Heart left ventricle (tissue), 13 donors: Measurements from ENCODE around the gene HOXB4.

Source experiments
- POLR2A ChIP-seq, 2 donors: fragments of 450-650 bp; IDR thresholded peaks; one replicate each; pipeline ENCODE4 v1.6.1; 2017; ENCODE audit warnings: antibody characterized with exemption in 2 of 2, mild to moderate bottlenecking in 2 of 2, moderate library complexity in 2 of 2
- TF ChIP-seq, protein P1 (sequence below), 12 donors: fragments of 200-600 bp; sonication (generic) in 4 of 12; IDR thresholded peaks; one replicate each; pipeline versions ENCODE4 v1.5.0 to v1.8.0; 2018 to 2022; ENCODE audit warnings: antibody characterized with exemption in 12 of 12, mild to moderate bottlenecking in 5 of 12
- donor health status: ischemic (EF 13 %, LVEDD 7.1; RV severe dilation, severe dysfunction).
- donor health status: DM: no; HTN: yes; CAD: no.
- donor health status: DM: no; HTN: no; CAD: no.
- donor health status: ischemic (EF 25% LVEDD 6.9; RV normal size, moderate dysfunction).
- donor health status: ischemic (EF 25% LVEDD 5.7; RV mildly dilated, moderate dysfunction).
- donor health status: ischemic (EF 35%, LVEDD 5.7; RV mildly dilated, moderate dysfunction).
- donor health status: nonischemic (EF 11% LVEDD 7.7; RV severe dilation, severe dysfunction).
- donor health status: DM: yes; HTN: yes; CAD: no.
- donor health status: PGD.
- donor health status: ischemic (EF 29% LVEDD 5.4; RV normal size, mild dysfunction).
- donor health status: nonischemic (EF 23%, LVEDD 6.1; RV moderate dilation, normal function).

DNA sequence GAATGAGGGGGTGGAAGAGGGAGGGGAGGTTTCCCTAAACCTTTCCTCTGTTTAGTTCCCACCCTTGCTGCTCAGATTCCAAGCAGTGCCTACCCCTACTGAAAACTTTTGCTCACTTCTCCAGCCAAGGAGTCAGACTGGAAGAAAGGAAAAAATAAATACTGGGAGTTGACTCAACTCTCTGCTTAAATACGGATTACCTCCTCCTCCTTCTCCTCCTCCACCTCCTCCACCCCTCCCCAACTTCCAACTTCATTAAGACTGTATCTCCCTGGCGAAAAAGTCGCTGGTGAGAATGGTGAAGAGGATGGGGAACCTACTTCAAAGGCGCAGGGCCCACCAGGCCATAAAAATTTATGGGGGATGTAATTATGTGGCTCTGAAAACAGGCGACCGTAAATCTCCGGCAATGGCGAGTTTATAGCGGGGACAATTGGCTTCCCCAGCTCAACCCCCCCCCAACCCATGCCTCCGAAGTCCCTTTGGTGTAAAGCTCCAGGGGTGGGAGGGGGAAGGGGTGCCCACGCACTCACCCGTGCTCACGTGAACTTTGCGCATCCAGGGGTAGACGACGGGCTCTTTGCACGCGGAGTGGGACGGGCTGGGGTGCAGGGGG is 712 bp downstream of the HOXB4 start:
- TF ChIP-seq, protein P1, sequence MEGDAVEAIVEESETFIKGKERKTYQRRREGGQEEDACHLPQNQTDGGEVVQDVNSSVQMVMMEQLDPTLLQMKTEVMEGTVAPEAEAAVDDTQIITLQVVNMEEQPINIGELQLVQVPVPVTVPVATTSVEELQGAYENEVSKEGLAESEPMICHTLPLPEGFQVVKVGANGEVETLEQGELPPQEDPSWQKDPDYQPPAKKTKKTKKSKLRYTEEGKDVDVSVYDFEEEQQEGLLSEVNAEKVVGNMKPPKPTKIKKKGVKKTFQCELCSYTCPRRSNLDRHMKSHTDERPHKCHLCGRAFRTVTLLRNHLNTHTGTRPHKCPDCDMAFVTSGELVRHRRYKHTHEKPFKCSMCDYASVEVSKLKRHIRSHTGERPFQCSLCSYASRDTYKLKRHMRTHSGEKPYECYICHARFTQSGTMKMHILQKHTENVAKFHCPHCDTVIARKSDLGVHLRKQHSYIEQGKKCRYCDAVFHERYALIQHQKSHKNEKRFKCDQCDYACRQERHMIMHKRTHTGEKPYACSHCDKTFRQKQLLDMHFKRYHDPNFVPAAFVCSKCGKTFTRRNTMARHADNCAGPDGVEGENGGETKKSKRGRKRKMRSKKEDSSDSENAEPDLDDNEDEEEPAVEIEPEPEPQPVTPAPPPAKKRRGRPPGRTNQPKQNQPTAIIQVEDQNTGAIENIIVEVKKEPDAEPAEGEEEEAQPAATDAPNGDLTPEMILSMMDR (IDR thresholded peaks at IDR 0.05): no peak
- no peak for TF ChIP-seq POLR2A (IDR thresholded peaks at IDR 0.05)
